Endothelial cell of umbilical vein (primary cell): ENCODE results near the gene SLC39A11. TPM values are rescaled to one million over a fixed set of nuclear protein-coding genes. Genes with fewer than 3 reads are reported as not detected.

ENCODE experiments used
- BruUV-seq: library from RNA; stranded (reverse); fragments of 400-500 nt; replicated peaks from 2 replicates; lab custom pipeline; 2021; lab: Mats Ljungman, UMichigan
- CTCF ChIA-PET: fragments of 300-600, 350-600 bp; sonication (Branson Sonifier 250); formaldehyde crosslinking; loops from one replicate; lab custom pipeline; 2021; ENCODE audit warnings: antibody characterized with exemption, inconsistent platforms; lab: Charles Lee
- POLR2A ChIA-PET: fragments of 300-600, 350-600 bp; sonication (Branson Sonifier 250); formaldehyde crosslinking; loops from one replicate; lab custom pipeline; 2021; ENCODE audit warnings: antibody characterized with exemption, inconsistent platforms; lab: Charles Lee
- DNase-seq: peaks from one replicate; pipeline ENCODE4 v3.0.0-alpha.2; 2011; ENCODE audit warnings: low read depth, low spot score
- FAIRE-seq: peaks from 2 replicates; lab custom pipeline; 2011; peaks lifted over from hg19 to GRCh38; lab: Jason Lieb, UNC
- H2AFZ ChIP-seq: 2 replicates; pipeline ENCODE4 v1.6.0; 2012; ENCODE audit warnings: low read depth, low read length, control low read depth, inconsistent platforms
- H3K27ac ChIP-seq: 2 replicates; pipeline ENCODE4 v1.5.1; 2011; ENCODE audit warnings: low read depth, mild to moderate bottlenecking, control low read depth, low read length, moderate library complexity; ENCODE audit not compliant: insufficient read depth
- H3K27me3 ChIP-seq, 2 experiments: 2 replicates each; pipeline versions ENCODE4 v1.6.0 to v1.6.1; 2011; ENCODE audit warnings: low read length in 2 of 2, mixed read lengths in 1 of 2; ENCODE audit not compliant: control insufficient read depth in 2 of 2, insufficient read depth in 2 of 2
- H3K36me3 ChIP-seq, 2 experiments: 2 replicates in 1 of 2; 3 replicates in 1 of 2; pipeline ENCODE4 v1.5.1; 2011; ENCODE audit warnings: low read length in 2 of 2, mild to moderate bottlenecking in 1 of 2, moderate library complexity in 1 of 2; ENCODE audit not compliant: control insufficient read depth in 2 of 2, insufficient read depth in 2 of 2; ENCODE audit errors: extremely low read depth in 1 of 2
- H3K4me1 ChIP-seq: 3 replicates; pipeline ENCODE4 v1.5.1; 2011; ENCODE audit warnings: mild to moderate bottlenecking, low read length; ENCODE audit not compliant: control insufficient read depth, insufficient read depth; ENCODE audit errors: extremely low read depth
- H3K4me2 ChIP-seq: 2 replicates; pipeline ENCODE4 v1.6.1; 2011; ENCODE audit warnings: low read length, control low read depth, mixed read lengths; ENCODE audit not compliant: insufficient read depth
- H3K4me3 ChIP-seq, 3 experiments: fragments of 200-600 bp in 1 of 3; sonication (generic), shearing (Covaris generic) in 1 of 3; replicated peaks in 1 of 3; 2 replicates each; pipeline ENCODE4 v1.5.1; 2011 to 2016; ENCODE audit warnings: control low read depth in 3 of 3, low read length in 3 of 3, mild to moderate bottlenecking in 2 of 3, inconsistent platforms in 1 of 3, low read depth in 1 of 3, moderate library complexity in 1 of 3; ENCODE audit not compliant: insufficient read depth in 1 of 3
- H3K79me2 ChIP-seq: 2 replicates; pipeline ENCODE4 v1.6.0; 2012; ENCODE audit warnings: low read length, inconsistent platforms; ENCODE audit not compliant: control insufficient read depth, insufficient read depth
- H3K9ac ChIP-seq: replicated peaks from 2 replicates; pipeline ENCODE3; 2011; ENCODE audit warnings: low read length, control low read depth; ENCODE audit not compliant: insufficient read depth; ENCODE audit errors: extremely low read depth
- H3K9me1 ChIP-seq: replicated peaks from 3 replicates; pipeline ENCODE4 v1.6.0; 2011; ENCODE audit warnings: mild to moderate bottlenecking, low read length; ENCODE audit not compliant: control insufficient read depth, insufficient read depth; ENCODE audit errors: extremely low read depth
- H3K9me3 ChIP-seq: replicated peaks from 2 replicates; pipeline ENCODE4 v1.5.1; 2012; ENCODE audit warnings: low read length, inconsistent platforms; ENCODE audit not compliant: control insufficient read depth, insufficient read depth
- H4K20me1 ChIP-seq: replicated peaks from 2 replicates; pipeline ENCODE3; 2011; ENCODE audit warnings: mild to moderate bottlenecking, low read length; ENCODE audit not compliant: control insufficient read depth, insufficient read depth; ENCODE audit errors: extremely low read depth
- CTCF ChIP-seq, 2 donors: IDR thresholded peaks; 1 replicate in 1 of 2; 2 replicates in 1 of 2; pipeline ENCODE4 v1.5.1; 2011; ENCODE audit warnings: low read length in 2 of 2, mild to moderate bottlenecking in 2 of 2, moderate library complexity in 2 of 2, control low read depth in 1 of 2, inconsistent platforms in 1 of 2, low read depth in 1 of 2; ENCODE audit not compliant: insufficient read depth in 1 of 2; ENCODE audit errors: extremely low read depth in 1 of 2
- EZH2 ChIP-seq: IDR thresholded peaks from 2 replicates; pipeline ENCODE4 v1.6.1; 2012; ENCODE audit warnings: borderline replicate concordance, low read depth, mild to moderate bottlenecking, moderate library complexity, low read length, inconsistent platforms; ENCODE audit not compliant: severe bottlenecking
- FOS ChIP-seq: IDR thresholded peaks from 2 replicates; pipeline ENCODE4 v1.6.1; 2011; ENCODE audit warnings: mild to moderate bottlenecking, low read length, moderate library complexity, borderline replicate concordance; ENCODE audit not compliant: insufficient read depth
- GATA2 ChIP-seq: IDR thresholded peaks from 2 replicates; pipeline ENCODE4 v1.7.0; 2011; ENCODE audit warnings: low read depth, mild to moderate bottlenecking, moderate library complexity, mixed read lengths, low read length; ENCODE audit not compliant: insufficient read length, insufficient read depth
- JUN ChIP-seq: IDR thresholded peaks from 2 replicates; pipeline ENCODE4 v1.6.1; 2011; ENCODE audit warnings: borderline replicate concordance, low read depth; ENCODE audit not compliant: insufficient read length, insufficient read depth
- MYC ChIP-seq: IDR thresholded peaks from one replicate; pipeline ENCODE4 v1.6.1; 2011; ENCODE audit warnings: mild to moderate bottlenecking, low read depth, low read length
- POLR2A ChIP-seq: IDR thresholded peaks from 2 replicates; pipeline ENCODE4 v1.6.1; 2012; ENCODE audit warnings: low read depth, mild to moderate bottlenecking, control low read depth, low read length
- POLR2AphosphoS5 ChIP-seq: IDR thresholded peaks from 2 replicates; pipeline ENCODE4 v1.6.1; 2012; ENCODE audit warnings: low read depth, mild to moderate bottlenecking, control low read depth, low read length, moderate library complexity; ENCODE audit not compliant: insufficient read depth
- dilution Hi-C: fragments of 300-500 bp; cut with MboI; formaldehyde crosslinking; loops from one replicate; pipeline ENCODE4 v1.15.0; 2019; ENCODE audit warnings: low sequenced_read_pairs; ENCODE audit not compliant: extremely low pct_ligation_motif_present
- intact Hi-C: fragments of 100-400 bp; cut with micrococcal nuclease; formaldehyde crosslinking; loops from one replicate; pipeline ENCODE4 v1.10.0; 2022
- polyA plus RNA-seq, 4 experiments: library from polyadenylated mRNA; depleted of rRNA in 3 of 4; stranded (reverse) in 3 of 4; unstranded in 1 of 4; fragments of >200 nt; gene quantifications; 2 replicates each; pipeline versions ENCODE4 v1.2.1 to v1.2.3, GENCODE V29; 2011 to 2012; ENCODE audit warnings: missing spikeins in 1 of 4
- total RNA-seq: library from RNA; stranded (reverse); gene quantifications from 2 replicates; pipeline ENCODE4 v1.2.3, GENCODE V29; 2021
- TF ChIP-seq, protein P1 (sequence below): IDR thresholded peaks from 2 replicates; pipeline ENCODE4 v1.6.1; 2011; ENCODE audit not compliant: insufficient read depth, insufficient read length

SLC39A11 gene
- total and polyA plus RNA-seq, 2 donors (not counting 3 experiments of a cell fraction or from before 2014, with no cell fraction given), result 8.1 to 11.9 TPM

- H3K9ac ChIP-seq, result no peak overlapping the region
- POLR2A ChIA-PET, result no interaction called here
- no peaks in the 10 kb centered on the region for H3K4me1 ChIP-seq
- TF ChIP-seq CTCF (IDR thresholded peaks at IDR 0.05; ENCODE audit: extremely low read depth in 1 of 2, insufficient read depth in 1 of 2, low read depth in 1 of 2, low read length in 2 of 2), result no peak
- TF ChIP-seq, protein P1, sequence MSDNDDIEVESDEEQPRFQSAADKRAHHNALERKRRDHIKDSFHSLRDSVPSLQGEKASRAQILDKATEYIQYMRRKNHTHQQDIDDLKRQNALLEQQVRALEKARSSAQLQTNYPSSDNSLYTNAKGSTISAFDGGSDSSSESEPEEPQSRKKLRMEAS, result no peak
- no peak for TF ChIP-seq FOS
- no peak for TF ChIP-seq EZH2
- TF ChIP-seq JUN, result no peak
- TF ChIP-seq POLR2A, result no peak
- no peak for TF ChIP-seq GATA2
- TF ChIP-seq MYC, result no peak
- TF ChIP-seq POLR2AphosphoS5, result no peak
- H3K27ac ChIP-seq, result no peak overlapping the region
- H3K4me3 ChIP-seq, result no peak overlapping the region
- H3K9me3 ChIP-seq, result no peaks in the 10 kb centered on the region
- H3K9me1 ChIP-seq, result no peaks in the 10 kb centered on the region
- no peaks in the 10 kb centered on the region for H3K79me2 ChIP-seq
- H4K20me1 ChIP-seq, result no peaks in the 10 kb centered on the region
- DNase-seq (no peak), FAIRE-seq (no peak)
- intact Hi-C loops (no loop called here), dilution Hi-C loops (no loop called here)
- no peak overlapping the region for H3K4me2 ChIP-seq
- H2AFZ ChIP-seq, result no peak overlapping the region
- no peaks in the 10 kb centered on the region for H3K27me3 ChIP-seq
- CTCF ChIA-PET, result no interaction called here
- BruUV-seq, result no TSS peak
- H3K36me3 ChIP-seq, result no peaks in the 10 kb centered on the region
These were observed 240.1 kb downstream of the SLC39A11 start for GRCh38 chr17:72852277-72852938.
